ENCODE measurements around the gene OR2A42.
"Not testable (repeated sequence)": the region's sequence is repeated elsewhere in the genome, so short reads cannot be mapped to it uniquely, and the experiment has no call there.

OR2A42 gene

GRCh38 chr7:144178380-144179164, 60.8 kb downstream of the OR2A42 start:
- H3K9me3 Mint-ChIP-seq; H3K27ac Mint-ChIP-seq; H3K36me3 Mint-ChIP-seq (ENCODE audit: low read depth); H3K4me1 Mint-ChIP-seq; H3K4me3 Mint-ChIP-seq; H3K27me3 Mint-ChIP-seq (ENCODE audit: low read depth): not testable (repeated sequence)
- TF ChIP-seq CTCF (IDR thresholded peaks at IDR 0.05; ENCODE audit: unreplicated experiment in 3 of 3), result peak; percentile 38 to 54 (median 44)

Data from nephron (organoid).